ENCODE data around the gene GAK. TPM values are rescaled to one million over a fixed set of nuclear protein-coding genes. Genes with fewer than 3 reads are reported as not detected.

GAK gene
- polyA plus RNA-seq, 1 of the 3 experiments (the other 2 are of a cell fraction): 35.9 TPM

GRCh38 chr4:909821-910220 lies 22.3 kb downstream of the GAK start:
- Histone ChIP-seq H3K4me2 (no peak overlapping the region), H2AFZ (ENCODE audit: low read depth) (no peak overlapping the region), H3K9ac (no peak overlapping the region), H3K27me3 (ENCODE audit: insufficient read depth) (no peaks in the 10 kb centered on the region), H3K36me3 (replicated peaks in 1 of 2; ENCODE audit: control insufficient read depth in 1 of 2, insufficient read depth in 2 of 2, low read length in 1 of 2) (peaks cover 0 to 34% of the 10 kb centered on the region in 2 experiments), H3F3A (replicated peaks; ENCODE audit: insufficient read depth) (peaks cover 7% of the 10 kb centered on the region), H3K9me3 (no peaks in the 10 kb centered on the region), H3K27ac (ENCODE audit: low read depth in 2 of 2, low read length in 1 of 2) (no peak overlapping the region), H3K4me1 (ENCODE audit: control insufficient read depth in 1 of 2, insufficient read depth in 2 of 2, low read depth in 1 of 2, low read length in 1 of 2) (no peaks in the 10 kb centered on the region), H3K9me2 (no peaks in the 10 kb centered on the region), H3K4me3 (ENCODE audit: low read depth in 2 of 2, low read length in 1 of 2) (no peak overlapping the region), H4K20me1 (ENCODE audit: insufficient read depth) (peaks cover 17% of the 10 kb centered on the region; the same call in 1 of the 2 replicates), H3K79me2 (ENCODE audit: insufficient read depth) (peaks cover 16% of the 10 kb centered on the region; the same call in 1 of the 2 replicates)
- ChIA-PET CTCF (no interaction called here), POLR2A (no interaction called here)
- TF ChIP-seq SIN3A (IDR thresholded peaks at IDR 0.05; ENCODE audit: borderline replicate concordance, low read depth, low read length): no peak
- TF ChIP-seq EZH2phosphoT487 (IDR thresholded peaks at IDR 0.05; ENCODE audit: borderline replicate concordance, low read depth): no peak
- TF ChIP-seq CHD2 (IDR thresholded peaks at IDR 0.05; ENCODE audit: low read length, partially characterized antibody): no peak
- no peak for TF ChIP-seq GATA2 (CRISPR knock-in tag; IDR thresholded peaks at IDR 0.05)
- TF ChIP-seq EP300 (IDR thresholded peaks at IDR 0.05; ENCODE audit: borderline replicate concordance in 1 of 2, low read depth in 1 of 2, low read length in 1 of 2): no peak
- no peak for TF ChIP-seq MAX (IDR thresholded peaks at IDR 0.05; ENCODE audit: low read depth)
- no peak for TF ChIP-seq RCOR1 (IDR thresholded peaks at IDR 0.05; ENCODE audit: low read length)
- TF ChIP-seq GABPA (IDR thresholded peaks at IDR 0.05; ENCODE audit: low read depth): no peak
- TF ChIP-seq RFX5 (IDR thresholded peaks at IDR 0.05; ENCODE audit: low read length): no peak
- no peak for TF ChIP-seq CTCF (IDR thresholded peaks at IDR 0.05)
- TF ChIP-seq SMC3 (IDR thresholded peaks at IDR 0.05; ENCODE audit: low read depth, low read length): no peak
- TF ChIP-seq FOXM1 (IDR thresholded peaks at IDR 0.05; ENCODE audit: low read depth): no peak
- TF ChIP-seq MXI1 (IDR thresholded peaks at IDR 0.05; ENCODE audit: low read depth, low read length): no peak
- TF ChIP-seq ELF1 (IDR thresholded peaks at IDR 0.05): no peak
- no peak for TF ChIP-seq RAD21 (IDR thresholded peaks at IDR 0.05; ENCODE audit: low read length)
- no peak for TF ChIP-seq FOXJ3 (CRISPR knock-in tag; IDR thresholded peaks at IDR 0.05)
- TF ChIP-seq NFIC (IDR thresholded peaks at IDR 0.05; ENCODE audit: borderline replicate concordance): no peak
- TF ChIP-seq ZBTB33 (IDR thresholded peaks at IDR 0.05; ENCODE audit: borderline replicate concordance, low read depth): no peak
- 94% methylated on average over 2 of the region's 12 CpGs for WGBS (ENCODE audit: low lambda C conversion rate)
- no peak for DNase-seq

All from SK-N-SH (cell line).